ENCODE results near the gene ZNF236.

DNA sequence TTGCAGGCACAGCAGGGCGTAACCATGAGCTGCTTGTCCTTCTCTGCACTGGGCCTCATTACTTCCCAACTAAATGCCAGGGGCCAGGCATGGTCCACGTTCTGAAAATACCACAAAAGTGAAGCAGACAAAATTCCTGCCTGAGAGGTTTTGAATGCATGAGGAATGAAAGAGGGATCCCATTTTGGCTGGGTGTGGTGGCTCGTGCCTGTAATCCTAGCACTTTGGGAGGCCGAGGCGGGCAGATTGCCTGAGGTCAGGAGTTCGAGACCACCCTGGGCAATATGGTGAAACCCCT is 170.7 kb downstream of the ZNF236 start:
- TF ChIP-seq, protein P1, sequence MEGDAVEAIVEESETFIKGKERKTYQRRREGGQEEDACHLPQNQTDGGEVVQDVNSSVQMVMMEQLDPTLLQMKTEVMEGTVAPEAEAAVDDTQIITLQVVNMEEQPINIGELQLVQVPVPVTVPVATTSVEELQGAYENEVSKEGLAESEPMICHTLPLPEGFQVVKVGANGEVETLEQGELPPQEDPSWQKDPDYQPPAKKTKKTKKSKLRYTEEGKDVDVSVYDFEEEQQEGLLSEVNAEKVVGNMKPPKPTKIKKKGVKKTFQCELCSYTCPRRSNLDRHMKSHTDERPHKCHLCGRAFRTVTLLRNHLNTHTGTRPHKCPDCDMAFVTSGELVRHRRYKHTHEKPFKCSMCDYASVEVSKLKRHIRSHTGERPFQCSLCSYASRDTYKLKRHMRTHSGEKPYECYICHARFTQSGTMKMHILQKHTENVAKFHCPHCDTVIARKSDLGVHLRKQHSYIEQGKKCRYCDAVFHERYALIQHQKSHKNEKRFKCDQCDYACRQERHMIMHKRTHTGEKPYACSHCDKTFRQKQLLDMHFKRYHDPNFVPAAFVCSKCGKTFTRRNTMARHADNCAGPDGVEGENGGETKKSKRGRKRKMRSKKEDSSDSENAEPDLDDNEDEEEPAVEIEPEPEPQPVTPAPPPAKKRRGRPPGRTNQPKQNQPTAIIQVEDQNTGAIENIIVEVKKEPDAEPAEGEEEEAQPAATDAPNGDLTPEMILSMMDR (IDR thresholded peaks at IDR 0.05; ENCODE audit: low read depth, low read length): no peak
- TF ChIP-seq EZH2phosphoT487 (IDR thresholded peaks at IDR 0.05; ENCODE audit: low read depth): no peak
